HL-60/S4 (cell line): ENCODE results near the gene CEP135.

Experiments
- in situ Hi-C: fragments of 300-500 bp; cut with MboI; formaldehyde crosslinking; loops from 2 replicates; pipeline ENCODE4 v1.14.3; 2022; ENCODE audit warnings: low sequenced_read_pairs

Gene CEP135

GRCh38 chr4:55948726-55949481 is at the start of gene CEP135:
TSS of gene CEP135 (plus strand) at chr4:55948945. CDS start at chr4:55952131, 3,186 bp downstream.
- in situ Hi-C loops = loop anchor here (25.0 kb wide), 1 partner anchor 338 kb away; no protein-coding TSS in a partner anchor

DNA sequence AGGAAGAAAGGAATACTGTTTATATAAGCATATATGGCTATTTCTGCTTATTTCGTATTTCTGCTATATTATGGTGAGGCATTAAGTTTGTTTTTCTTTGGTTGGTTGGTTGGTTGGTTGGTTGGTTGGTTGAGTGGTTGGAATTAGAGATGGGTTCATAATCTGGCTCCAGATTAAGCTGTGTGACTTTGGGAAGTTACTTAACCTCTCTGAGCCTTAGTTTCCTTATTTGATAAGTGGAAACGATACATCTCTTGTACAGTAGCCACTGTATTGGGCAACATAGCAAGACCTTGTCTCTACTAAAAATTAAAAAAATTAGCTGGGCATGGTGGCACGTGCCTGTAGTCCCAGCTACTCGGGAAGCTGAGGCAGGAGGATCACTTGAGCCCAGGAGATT is 46.1 kb upstream of the CEP135 start:
- in situ Hi-C loops = no loop called here

DNA sequence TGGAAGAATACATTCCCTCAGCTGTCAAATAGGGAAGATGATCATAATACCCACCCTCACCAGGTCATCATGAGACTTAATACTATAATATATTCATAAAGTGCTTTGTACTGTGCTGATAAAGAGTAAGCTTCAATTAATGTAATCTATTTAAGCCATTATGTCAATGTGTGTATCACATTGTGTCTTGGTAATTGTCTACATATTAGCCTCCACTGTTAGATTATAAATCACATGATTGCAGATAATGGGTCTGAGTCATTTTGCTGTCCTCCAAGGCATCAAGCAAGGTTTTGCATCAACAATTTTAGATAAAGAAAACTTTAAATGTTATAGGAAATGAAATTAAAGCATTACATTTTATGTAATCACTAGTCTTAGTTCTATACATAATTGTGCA is 45.2 kb upstream of the CEP135 start:
- in situ Hi-C loops = no loop called here

GRCh38 chr4:55904576-55904975 is 44.2 kb upstream of the CEP135 start:
- in situ Hi-C loops = no loop called here

DNA sequence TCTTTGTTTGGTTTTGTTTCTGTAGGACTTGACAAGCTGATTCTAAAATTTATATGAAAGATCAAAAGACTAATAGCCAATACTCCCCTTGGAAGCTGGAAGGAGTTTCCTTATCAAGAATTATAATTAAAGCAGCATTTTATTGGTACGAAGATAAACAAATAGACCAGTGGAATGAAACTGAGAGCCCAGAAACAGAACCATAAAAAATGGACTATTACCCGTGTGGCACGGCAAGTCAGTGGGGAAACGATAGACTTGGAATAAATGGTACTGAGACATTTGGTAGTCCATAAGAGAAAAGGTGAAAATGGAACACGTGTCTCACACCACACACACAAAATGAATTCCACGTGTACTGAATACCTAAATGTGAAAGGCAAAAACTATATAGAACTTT is 42.4 kb upstream of the CEP135 start:
- in situ Hi-C loops = no loop called here

GRCh38 chr4:55906989-55907388 is 41.8 kb upstream of the CEP135 start:
- in situ Hi-C loops = no loop called here

GRCh38 chr4:55907469-55907868 is 41.3 kb upstream of the CEP135 start:
- in situ Hi-C loops = no loop called here

DNA sequence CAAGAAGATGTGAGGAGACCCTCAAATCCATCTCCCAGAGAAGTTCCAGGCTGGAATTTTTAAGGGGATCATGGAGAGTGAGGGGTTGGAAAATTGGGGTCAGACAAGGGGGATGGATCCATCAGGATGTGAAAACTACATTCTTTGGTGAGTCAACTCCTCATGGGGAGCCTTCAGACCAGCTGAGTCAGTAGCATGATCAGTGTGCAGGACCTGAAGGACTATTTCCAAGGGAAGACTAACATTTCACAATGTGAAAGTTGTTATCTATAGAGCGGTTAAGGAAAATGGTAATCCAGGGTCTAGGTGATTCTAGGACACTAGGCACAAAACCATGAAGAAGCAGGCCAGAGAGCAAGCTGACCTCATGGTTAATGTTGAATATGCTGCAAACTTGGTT is 38.6 kb upstream of the CEP135 start:
- in situ Hi-C loops = no loop called here

- in situ Hi-C loops = no loop called here
Observed at GRCh38 chr4:55912249-55912648, 36.5 kb upstream of the CEP135 start.

- in situ Hi-C loops = no loop called here
Observed at GRCh38 chr4:55920571-55920970, 28.2 kb upstream of the CEP135 start.

- in situ Hi-C loops = no loop called here
Observed at GRCh38 chr4:55921093-55921492, 27.7 kb upstream of the CEP135 start.

DNA sequence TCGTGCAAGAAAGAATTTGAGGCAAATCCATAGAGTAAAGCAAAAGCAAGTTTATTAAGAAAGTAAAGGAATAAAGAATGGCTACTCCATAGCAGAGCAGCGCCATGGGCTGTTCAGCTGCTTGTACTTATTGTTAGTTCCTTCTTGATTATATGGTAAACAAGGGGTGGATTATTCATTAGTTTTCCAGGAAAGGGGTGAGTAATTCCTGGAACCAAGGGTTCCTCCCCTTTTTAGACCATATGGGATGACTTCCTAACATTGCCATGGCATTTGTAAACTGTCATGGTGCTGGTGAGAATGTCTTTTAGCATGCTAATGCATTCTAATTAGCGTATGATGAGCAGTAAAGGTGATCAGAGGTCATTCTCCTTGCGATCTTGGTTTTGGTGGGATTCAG is 23.5 kb upstream of the CEP135 start:
- in situ Hi-C loops = loop anchor here (25.0 kb wide), 1 partner anchor 362 kb away; no protein-coding TSS in a partner anchor

DNA sequence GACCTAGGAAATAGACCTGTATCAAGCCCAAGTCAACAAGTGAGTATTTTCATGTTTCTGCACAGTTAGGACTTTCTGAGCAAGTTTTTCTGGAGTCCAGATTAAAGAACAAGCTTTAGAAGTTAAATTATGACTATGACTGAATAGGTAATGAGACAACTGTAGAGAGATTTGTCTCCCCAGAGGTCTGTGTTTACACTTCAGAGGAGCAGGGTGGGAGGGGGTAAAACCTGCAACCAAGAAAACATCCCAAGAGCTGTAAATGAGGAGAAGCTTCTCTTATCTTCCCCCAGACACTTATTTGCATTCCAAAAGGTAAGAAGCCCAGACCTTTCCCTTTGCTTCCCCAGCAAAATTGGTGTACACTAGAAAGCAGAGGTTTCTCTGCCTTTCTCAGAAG is 22.1 kb upstream of the CEP135 start:
- in situ Hi-C loops = loop anchor here (25.0 kb wide), 1 partner anchor 361 kb away; no protein-coding TSS in a partner anchor

DNA sequence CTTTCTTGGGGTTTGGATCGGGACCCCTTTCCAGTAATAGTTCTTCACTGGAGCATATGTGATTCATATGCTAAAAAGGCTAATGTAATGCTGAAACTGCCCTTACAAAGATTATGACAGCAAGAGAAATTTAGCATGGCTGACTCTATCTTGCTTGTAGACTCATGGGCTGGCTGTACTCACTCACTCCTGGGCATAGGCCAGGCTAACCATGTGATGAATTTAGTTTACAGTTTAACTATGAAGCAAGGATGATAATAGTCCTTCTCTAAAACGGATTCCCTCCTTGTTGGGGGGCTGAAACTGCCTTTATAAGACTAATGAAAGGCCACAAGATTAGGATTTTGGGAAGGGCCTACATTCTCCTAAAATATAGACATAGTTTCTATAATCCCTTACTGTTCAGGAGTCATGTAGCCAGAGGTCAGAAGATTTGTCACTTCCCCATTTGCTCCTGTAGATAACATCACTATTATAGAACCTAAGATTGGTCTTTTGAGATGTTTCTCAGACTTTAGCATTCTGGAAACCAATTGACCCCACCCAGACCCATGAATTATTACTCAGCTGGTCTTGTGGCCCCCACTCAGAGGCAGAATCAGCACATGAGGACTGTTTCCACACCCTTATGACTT is 20.8 kb upstream of the CEP135 start:
- in situ Hi-C loops = loop anchor here (25.0 kb wide), 1 partner anchor 359 kb away; no protein-coding TSS in a partner anchor

DNA sequence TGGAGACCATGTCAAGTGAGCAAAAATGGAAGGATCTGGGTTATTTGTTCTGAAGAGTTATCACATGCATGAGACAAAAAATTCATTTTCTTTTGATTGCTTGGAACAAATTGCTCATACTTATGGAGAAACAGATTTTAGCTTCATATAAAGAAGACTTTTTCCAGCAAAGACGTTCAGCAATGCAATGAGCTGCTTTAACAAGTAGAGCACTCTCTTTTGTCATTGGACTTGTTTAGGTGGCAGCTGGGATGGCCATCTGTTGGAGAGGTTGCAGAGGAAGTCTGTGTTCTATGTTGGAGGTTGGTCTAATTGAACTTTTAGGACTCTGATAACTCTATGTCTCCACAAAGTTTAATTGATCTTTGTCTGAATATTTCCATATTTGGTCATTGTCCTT is 19.9 kb upstream of the CEP135 start:
- in situ Hi-C loops = loop anchor here (25.0 kb wide), 1 partner anchor 358 kb away; no protein-coding TSS in a partner anchor

GRCh38 chr4:55931043-55931442 is 17.7 kb upstream of the CEP135 start:
- in situ Hi-C loops = loop anchor here (25.0 kb wide), 1 partner anchor 356 kb away; no protein-coding TSS in a partner anchor

DNA sequence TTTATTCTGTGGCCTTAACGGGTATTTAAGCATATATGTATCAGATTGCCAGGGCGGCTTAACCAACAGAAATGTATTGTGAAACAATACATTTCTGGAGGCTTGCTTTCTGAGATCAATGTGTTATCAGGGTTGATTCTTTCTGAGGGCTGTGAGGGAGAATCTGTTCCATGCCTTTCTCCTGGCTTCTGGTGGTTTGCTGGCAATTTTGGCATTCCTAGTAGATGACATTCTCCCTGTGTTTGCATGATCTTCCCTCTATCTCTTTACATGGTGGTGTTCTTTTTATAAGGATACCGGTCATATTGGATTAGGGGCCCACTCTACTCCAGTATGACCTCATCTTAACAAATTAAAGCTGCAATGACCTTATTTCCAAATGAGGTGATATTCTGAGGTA is 16.9 kb upstream of the CEP135 start:
- in situ Hi-C loops = loop anchor here (25.0 kb wide), 1 partner anchor 355 kb away; no protein-coding TSS in a partner anchor

DNA sequence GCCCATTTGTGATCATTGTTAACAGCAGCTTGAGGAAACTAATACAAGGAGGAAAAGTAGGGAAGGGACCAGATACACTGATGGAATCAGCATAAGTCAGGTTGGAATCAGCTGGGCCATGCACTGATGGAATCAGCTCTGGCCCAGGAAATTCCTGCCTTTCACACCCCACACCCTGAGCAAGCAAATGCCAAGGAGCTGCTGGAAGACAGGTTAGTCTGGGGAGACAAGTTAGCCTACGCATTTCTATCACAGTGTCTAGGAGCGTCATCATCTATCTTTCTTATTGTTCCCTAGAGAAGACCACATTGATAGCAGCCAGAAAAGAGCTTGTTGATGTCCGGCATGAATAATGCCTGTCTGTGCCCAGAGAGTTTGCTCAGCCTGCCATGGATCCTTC is 16.2 kb upstream of the CEP135 start:
- in situ Hi-C loops = loop anchor here (25.0 kb wide), 1 partner anchor 355 kb away; no protein-coding TSS in a partner anchor

DNA sequence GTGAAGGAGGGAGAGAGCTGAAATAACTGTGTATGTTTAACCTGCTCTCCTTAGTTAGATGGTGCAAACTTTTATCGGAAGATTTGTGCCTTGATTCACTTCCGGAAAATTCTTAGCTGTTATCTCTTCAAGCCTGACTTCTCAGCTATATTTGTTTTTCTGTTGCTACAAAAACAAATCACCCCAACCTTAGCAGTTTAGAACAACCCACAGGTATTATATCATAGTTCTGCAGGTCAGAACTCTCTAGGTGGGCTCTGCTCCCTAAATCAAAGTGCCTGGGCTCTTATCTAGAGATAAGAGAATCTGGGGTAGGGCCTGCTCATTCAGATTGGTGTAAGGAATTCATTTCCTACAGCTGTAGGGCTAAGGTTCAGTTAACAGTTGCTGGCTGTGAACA is 15.1 kb upstream of the CEP135 start:
- in situ Hi-C loops = loop anchor here (25.0 kb wide), 1 partner anchor 354 kb away; no protein-coding TSS in a partner anchor

DNA sequence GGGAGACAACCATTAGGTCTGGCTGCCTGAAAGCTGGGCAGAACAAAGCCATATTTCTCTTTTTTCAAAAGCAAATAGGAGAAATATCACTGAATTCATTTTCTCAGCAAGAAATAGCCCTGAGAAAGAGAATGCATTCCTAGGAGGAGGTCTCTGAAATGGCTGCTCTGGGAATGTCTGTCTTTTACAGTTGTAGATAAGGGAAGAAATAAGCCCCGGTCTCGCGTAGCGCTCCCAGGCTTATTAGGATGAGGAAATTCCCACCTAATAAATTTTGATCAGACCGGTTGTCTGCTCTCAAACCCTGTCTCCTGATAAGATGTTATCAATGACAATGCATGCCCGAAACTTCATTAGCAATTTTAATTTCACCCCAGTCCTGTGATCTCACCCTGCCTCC is 12.8 kb upstream of the CEP135 start:
- in situ Hi-C loops = loop anchor here (25.0 kb wide), 1 partner anchor 351 kb away; no protein-coding TSS in a partner anchor

DNA sequence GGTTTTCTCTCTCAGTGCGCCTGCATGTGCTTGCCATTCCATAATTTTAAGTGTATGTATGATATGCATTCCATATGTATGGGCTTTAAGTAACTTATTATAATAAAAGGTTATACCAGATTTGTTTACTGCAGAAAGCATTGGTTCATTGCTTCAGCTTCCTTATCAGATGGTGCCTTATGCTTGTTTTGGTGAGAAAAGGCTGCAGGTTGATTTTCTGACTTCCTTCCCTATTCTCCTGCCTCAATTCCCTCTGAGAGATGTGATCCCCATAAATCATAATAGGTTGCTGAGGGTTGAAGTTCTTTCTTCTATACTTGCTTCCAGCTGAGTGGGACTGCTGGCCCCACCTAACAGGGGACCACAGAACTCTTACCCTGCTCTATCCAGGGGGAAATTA is 10.3 kb upstream of the CEP135 start:
- in situ Hi-C loops = loop anchor here (25.0 kb wide), 1 partner anchor 349 kb away; no protein-coding TSS in a partner anchor

- in situ Hi-C loops = loop anchor here (25.0 kb wide), 1 partner anchor 348 kb away; no protein-coding TSS in a partner anchor
Observed at GRCh38 chr4:55939421-55939820, 9.3 kb upstream of the CEP135 start.
